Measurements from ENCODE around the gene SFXN1. TPM values are rescaled to one million over a fixed set of nuclear protein-coding genes. Genes with fewer than 3 reads are reported as not detected.

Gene SFXN1
- total and polyA plus RNA-seq, 2 of the 4 experiments (the other 2 are of a cell fraction): 131 to 410 TPM

- 92% methylated on average over 4 of the region's 6 CpGs; no CpG with 5 or more reads in 1 of the 2 experiments for WGBS, 2 experiments (ENCODE audit: extremely low coverage in 2 of 2, insufficient read length in 1 of 2)
- Histone ChIP-seq H2BK120ac (ENCODE audit: low read depth, low read length) (no peak overlapping the region), H3K4ac (ENCODE audit: low read depth, low read length) (no peak overlapping the region), H3K27me3 (ENCODE audit: control insufficient read depth, insufficient read depth, low read length) (peaks cover 8% of the 10 kb centered on the region), H3K56ac (ENCODE audit: extremely low read depth, insufficient read depth, low read length) (no peak overlapping the region), H3K18ac (ENCODE audit: low read depth, low read length) (no peak overlapping the region), H2AK9ac (replicated peaks; ENCODE audit: low read depth, low read length, poor library complexity) (no peak overlapping the region), H2AFZ (replicated peaks; ENCODE audit: low read length, poor library complexity) (no peak overlapping the region), H3K9ac (ENCODE audit: low read depth, low read length) (no peak overlapping the region), H3K4me1 (ENCODE audit: control insufficient read depth, insufficient read depth, low read length) (peaks cover 2% of the 10 kb centered on the region; the same call in 1 of the 2 replicates), H4K8ac (ENCODE audit: low read depth in 2 of 2, low read length in 2 of 2) (no peak overlapping the region), H2BK20ac (ENCODE audit: low read depth, low read length) (no peak overlapping the region), H3K4me3 (ENCODE audit: insufficient read depth, low read depth, low read length) (no peak overlapping the region), H3K14ac (replicated peaks; ENCODE audit: low read depth, low read length) (no peak overlapping the region), H3K36me3 (ENCODE audit: control insufficient read depth, insufficient read depth, low read length) (no peaks in the 10 kb centered on the region), H2BK15ac (ENCODE audit: low read depth, low read length) (no peak overlapping the region), H3K9me3 (ENCODE audit: control insufficient read depth, insufficient read depth, low read length) (no peaks in the 10 kb centered on the region), H2AK5ac (ENCODE audit: low read depth, low read length) (no peak overlapping the region), H3K4me2 (ENCODE audit: low read depth, low read length) (no peak overlapping the region), H4K5ac (ENCODE audit: low read depth, low read length) (no peak overlapping the region), H3K9me1 (ENCODE audit: insufficient read depth, low read length) (no peaks in the 10 kb centered on the region), H3K23ac (ENCODE audit: low read depth, low read length) (no peak overlapping the region), H3K79me1 (ENCODE audit: low read depth in 1 of 2, low read length in 2 of 2) (no peaks in the 10 kb centered on the region), H3K27ac (ENCODE audit: insufficient read depth, low read length) (no peak overlapping the region), H2BK5ac (ENCODE audit: low read depth, low read length, poor library complexity, severe bottlenecking) (no peak overlapping the region), H4K91ac (ENCODE audit: insufficient read depth, low read depth, low read length) (no peak overlapping the region), H4K20me1 (ENCODE audit: insufficient read depth, low read length) (no peaks in the 10 kb centered on the region)
- ATAC-seq (ENCODE audit: low read depth): no peak
- in situ Hi-C loops (cut with MboI; ENCODE audit: low sequenced_read_pairs): no loop called here
- TF ChIP-seq FOS (IDR thresholded peaks at IDR 0.05; ENCODE audit: low read depth, low read length): no peak
- no peak for TF ChIP-seq CHD1 (IDR thresholded peaks at IDR 0.05; ENCODE audit: low read depth, low read length)
- no peak for TF ChIP-seq POLR2A (IDR thresholded peaks at IDR 0.05; ENCODE audit: low read depth, low read length)
- TF ChIP-seq, protein P1, sequence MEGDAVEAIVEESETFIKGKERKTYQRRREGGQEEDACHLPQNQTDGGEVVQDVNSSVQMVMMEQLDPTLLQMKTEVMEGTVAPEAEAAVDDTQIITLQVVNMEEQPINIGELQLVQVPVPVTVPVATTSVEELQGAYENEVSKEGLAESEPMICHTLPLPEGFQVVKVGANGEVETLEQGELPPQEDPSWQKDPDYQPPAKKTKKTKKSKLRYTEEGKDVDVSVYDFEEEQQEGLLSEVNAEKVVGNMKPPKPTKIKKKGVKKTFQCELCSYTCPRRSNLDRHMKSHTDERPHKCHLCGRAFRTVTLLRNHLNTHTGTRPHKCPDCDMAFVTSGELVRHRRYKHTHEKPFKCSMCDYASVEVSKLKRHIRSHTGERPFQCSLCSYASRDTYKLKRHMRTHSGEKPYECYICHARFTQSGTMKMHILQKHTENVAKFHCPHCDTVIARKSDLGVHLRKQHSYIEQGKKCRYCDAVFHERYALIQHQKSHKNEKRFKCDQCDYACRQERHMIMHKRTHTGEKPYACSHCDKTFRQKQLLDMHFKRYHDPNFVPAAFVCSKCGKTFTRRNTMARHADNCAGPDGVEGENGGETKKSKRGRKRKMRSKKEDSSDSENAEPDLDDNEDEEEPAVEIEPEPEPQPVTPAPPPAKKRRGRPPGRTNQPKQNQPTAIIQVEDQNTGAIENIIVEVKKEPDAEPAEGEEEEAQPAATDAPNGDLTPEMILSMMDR (conservative IDR thresholded peaks at IDR 0.05; ENCODE audit: low read depth, low read length): no peak
- no peak for TF ChIP-seq MAFK (IDR thresholded peaks at IDR 0.05; ENCODE audit: low read depth, low read length)
- TF ChIP-seq RAD21 (IDR thresholded peaks at IDR 0.05; ENCODE audit: low read length): no peak
- TF ChIP-seq MAZ (IDR thresholded peaks at IDR 0.05; ENCODE audit: borderline replicate concordance, low read depth, low read length): no peak
- TF ChIP-seq RFX5 (IDR thresholded peaks at IDR 0.05; ENCODE audit: low read depth, low read length): no peak
- dilution Hi-C loops (cut with HindIII; ENCODE audit: low sequenced_read_pairs, unreplicated experiment): no loop called here
- no peak for DNase-seq
- BruUV-seq (replicated peaks): no TSS peak
- intact Hi-C loops (cut with micrococcal nuclease): no loop called here
- ChIA-PET CTCF (no interaction called here), POLR2A (ENCODE audit: unreplicated experiment) (no interaction called here)
Observed at GRCh38 chr5:175471196-175471595, 7.2 kb upstream of the SFXN1 start.
